ENCODE data around the gene TMEM270.

GRCh38 chr7:73870041-73870492 is 9.1 kb downstream of the TMEM270 start:
- TF ChIP-seq, protein P1, sequence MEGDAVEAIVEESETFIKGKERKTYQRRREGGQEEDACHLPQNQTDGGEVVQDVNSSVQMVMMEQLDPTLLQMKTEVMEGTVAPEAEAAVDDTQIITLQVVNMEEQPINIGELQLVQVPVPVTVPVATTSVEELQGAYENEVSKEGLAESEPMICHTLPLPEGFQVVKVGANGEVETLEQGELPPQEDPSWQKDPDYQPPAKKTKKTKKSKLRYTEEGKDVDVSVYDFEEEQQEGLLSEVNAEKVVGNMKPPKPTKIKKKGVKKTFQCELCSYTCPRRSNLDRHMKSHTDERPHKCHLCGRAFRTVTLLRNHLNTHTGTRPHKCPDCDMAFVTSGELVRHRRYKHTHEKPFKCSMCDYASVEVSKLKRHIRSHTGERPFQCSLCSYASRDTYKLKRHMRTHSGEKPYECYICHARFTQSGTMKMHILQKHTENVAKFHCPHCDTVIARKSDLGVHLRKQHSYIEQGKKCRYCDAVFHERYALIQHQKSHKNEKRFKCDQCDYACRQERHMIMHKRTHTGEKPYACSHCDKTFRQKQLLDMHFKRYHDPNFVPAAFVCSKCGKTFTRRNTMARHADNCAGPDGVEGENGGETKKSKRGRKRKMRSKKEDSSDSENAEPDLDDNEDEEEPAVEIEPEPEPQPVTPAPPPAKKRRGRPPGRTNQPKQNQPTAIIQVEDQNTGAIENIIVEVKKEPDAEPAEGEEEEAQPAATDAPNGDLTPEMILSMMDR (conservative IDR thresholded peaks at IDR 0.05; ENCODE audit: low read depth, low read length), result no peak
- TF ChIP-seq POLR2A (IDR thresholded peaks at IDR 0.05; ENCODE audit: low read depth, low read length), result no peak
- no peak for TF ChIP-seq CEBPB (IDR thresholded peaks at IDR 0.05; ENCODE audit: low read depth, low read length)
- TF ChIP-seq NFE2L2 (IDR thresholded peaks at IDR 0.05; ENCODE audit: low read depth, low read length), result no peak
- TF ChIP-seq RCOR1 (IDR thresholded peaks at IDR 0.05; ENCODE audit: insufficient replicate concordance, low read length), result no peak
- no peak for TF ChIP-seq RFX5 (IDR thresholded peaks at IDR 0.05; ENCODE audit: low read depth, low read length)
- TF ChIP-seq, protein P2, sequence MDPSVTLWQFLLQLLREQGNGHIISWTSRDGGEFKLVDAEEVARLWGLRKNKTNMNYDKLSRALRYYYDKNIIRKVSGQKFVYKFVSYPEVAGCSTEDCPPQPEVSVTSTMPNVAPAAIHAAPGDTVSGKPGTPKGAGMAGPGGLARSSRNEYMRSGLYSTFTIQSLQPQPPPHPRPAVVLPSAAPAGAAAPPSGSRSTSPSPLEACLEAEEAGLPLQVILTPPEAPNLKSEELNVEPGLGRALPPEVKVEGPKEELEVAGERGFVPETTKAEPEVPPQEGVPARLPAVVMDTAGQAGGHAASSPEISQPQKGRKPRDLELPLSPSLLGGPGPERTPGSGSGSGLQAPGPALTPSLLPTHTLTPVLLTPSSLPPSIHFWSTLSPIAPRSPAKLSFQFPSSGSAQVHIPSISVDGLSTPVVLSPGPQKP (IDR thresholded peaks at IDR 0.05; ENCODE audit: borderline replicate concordance, low read depth, low read length), result no peak
- TF ChIP-seq RAD21 (IDR thresholded peaks at IDR 0.05; ENCODE audit: low read length), result no peak
- no peak for TF ChIP-seq MAFK (IDR thresholded peaks at IDR 0.05; ENCODE audit: low read depth, low read length)
- no peak for TF ChIP-seq FOS (IDR thresholded peaks at IDR 0.05; ENCODE audit: low read depth, low read length)
- TF ChIP-seq SMC3 (IDR thresholded peaks at IDR 0.05; ENCODE audit: low read depth, low read length), result no peak
- TF ChIP-seq USF2 (IDR thresholded peaks at IDR 0.05; ENCODE audit: low read depth, low read length), result no peak
